Sigmoid colon (tissue), 4 donors: ENCODE measurements around the gene REN.

ENCODE experiments used
- CTCF ChIP-seq, 4 experiments: fragments of 450-650 bp in 3 of 4; fragments of 200-600 bp in 1 of 4; IDR thresholded peaks; one replicate each; pipeline ENCODE4 v1.5.1; 2016 to 2019; ENCODE audit warnings: antibody characterized with exemption in 4 of 4, mild to moderate bottlenecking in 3 of 4, moderate library complexity in 2 of 4
- POLR2A ChIP-seq, 2 donors: fragments of 450-650 bp; IDR thresholded peaks; one replicate each; pipeline ENCODE4 v1.6.1; 2016; ENCODE audit warnings: antibody characterized with exemption in 2 of 2, mild to moderate bottlenecking in 2 of 2, moderate library complexity in 2 of 2
- POLR2AphosphoS5 ChIP-seq, 4 donors: sonication (generic); formaldehyde crosslinking; IDR thresholded peaks; one replicate each; pipeline ENCODE4 v1.6.1; 2017; ENCODE audit warnings: antibody characterized with exemption in 4 of 4

- TF ChIP-seq POLR2AphosphoS5 (IDR thresholded peaks at IDR 0.05): no peak
- TF ChIP-seq CTCF (IDR thresholded peaks at IDR 0.05): no peak
- no peak for TF ChIP-seq POLR2A (IDR thresholded peaks at IDR 0.05)
Observed at GRCh38 chr1:204134103-204134502, 32.0 kb downstream of the REN start.
